HG03135 (cell line): ENCODE results near the gene LRP1B.

Experiments used
- ATAC-seq: cut with Tn5 transposase; IDR thresholded peaks from one replicate; pipeline ENCODE4 v1.9.1; 2021; ENCODE audit warnings: mild to moderate bottlenecking, moderate library complexity; ENCODE audit not compliant: unreplicated experiment

LRP1B gene

DNA sequence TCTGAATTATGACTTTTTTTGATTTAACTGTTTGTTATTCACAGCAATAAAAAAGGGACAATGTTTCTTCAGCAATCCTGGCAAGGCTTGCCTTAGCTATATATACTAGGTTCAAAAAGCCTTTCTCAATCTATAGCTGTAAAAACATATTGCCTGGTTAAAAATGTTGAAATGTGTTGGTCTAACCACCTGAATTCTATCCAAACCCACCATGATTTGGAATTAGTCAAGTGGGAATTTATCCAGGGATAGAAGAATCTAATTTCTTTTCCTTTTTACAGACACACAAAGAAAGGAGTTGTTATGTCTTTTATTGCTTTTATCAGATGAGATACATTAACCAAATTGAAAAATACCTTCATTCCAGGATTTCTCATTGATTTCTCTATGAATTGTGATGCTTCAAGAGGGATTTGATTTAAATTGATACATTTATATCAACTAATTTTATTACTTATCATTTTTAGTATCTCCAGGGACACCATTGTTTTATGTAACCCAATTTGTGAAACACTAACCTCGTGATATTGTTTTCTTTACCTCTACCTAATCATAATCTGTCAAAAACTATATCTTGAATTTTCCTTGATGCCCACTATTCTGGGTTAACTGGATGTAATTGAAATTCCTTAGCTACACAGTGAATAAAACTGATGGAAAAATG, 88.1 kb downstream of the LRP1B start:
- ATAC-seq: no peak

DNA sequence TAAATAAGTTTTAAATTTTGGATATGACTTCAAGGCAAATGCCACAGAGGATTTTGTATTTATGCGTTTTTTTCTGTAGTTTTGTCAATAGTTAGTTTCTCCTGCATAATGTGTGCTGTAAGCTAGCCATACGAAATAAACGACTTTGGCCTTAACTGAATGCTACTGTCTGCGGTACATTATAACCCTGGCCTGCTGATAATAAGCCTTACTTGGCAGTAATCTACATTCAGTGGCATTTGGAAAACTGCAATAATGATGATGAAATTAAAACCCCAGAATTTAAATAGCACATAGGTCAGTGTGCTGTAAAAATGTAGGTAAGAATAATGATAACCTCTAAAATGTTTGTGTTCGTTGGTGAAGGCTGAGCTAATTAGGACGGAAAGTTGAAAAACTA, 88.8 kb downstream of the LRP1B start:
- no peak for ATAC-seq

DNA sequence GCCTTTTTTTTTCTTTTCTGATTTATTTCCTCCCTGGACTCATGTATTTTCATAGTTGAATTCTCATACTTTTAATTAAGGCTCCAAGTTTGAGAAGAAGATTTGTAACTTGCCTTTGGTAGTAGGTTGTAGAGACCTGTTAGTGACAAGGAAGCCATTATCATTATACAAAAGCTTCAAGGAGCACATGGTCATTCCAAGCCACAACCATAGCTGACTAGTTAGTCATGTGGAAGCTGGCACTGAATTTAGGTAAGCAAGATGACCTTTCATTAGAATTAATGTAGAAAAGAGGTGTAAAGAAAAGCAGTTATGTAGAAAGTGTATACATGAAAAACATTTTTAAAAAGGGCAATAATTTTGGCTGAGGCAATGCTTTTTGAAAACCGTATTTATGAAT, 89.7 kb downstream of the LRP1B start:
- no peak for ATAC-seq

DNA sequence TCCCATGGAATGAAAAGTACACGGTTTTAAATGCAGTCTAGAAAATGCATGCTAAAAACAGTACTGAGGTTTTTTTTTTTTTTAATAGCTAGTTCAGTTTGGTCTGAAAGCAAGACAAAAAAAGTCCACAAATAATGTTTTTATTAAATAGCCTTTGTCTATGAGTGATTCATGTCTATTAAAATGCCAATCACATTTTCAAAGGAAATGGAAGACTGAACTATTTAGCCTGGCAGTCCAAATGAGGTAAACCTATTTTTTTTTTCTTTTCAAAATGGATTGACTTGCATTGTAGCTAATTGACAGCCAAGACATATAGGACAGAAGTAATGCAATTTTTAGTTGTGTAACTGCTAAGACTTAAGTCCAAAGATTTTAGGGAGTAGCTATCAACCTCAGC, 90.3 kb downstream of the LRP1B start:
- ATAC-seq: no peak

DNA sequence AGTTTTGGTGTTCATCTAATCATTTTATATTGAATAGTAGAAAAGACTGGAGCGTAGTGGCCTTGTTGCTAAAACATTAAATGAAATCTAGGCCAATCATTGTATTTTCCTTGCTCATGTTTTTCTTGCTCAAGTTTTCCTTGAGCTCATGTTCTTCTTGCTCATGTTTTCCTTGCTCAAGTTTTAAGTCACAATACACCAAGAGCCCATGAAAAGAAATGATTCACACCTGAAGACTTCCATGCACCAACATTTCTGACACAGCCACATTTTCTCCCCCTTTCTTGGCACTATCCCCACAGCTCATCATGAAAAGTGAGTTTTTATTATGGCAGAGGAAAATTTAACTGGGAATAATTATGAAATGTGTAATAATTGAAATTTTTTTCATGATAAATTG, 92.0 kb downstream of the LRP1B start:
- ATAC-seq: no peak

DNA sequence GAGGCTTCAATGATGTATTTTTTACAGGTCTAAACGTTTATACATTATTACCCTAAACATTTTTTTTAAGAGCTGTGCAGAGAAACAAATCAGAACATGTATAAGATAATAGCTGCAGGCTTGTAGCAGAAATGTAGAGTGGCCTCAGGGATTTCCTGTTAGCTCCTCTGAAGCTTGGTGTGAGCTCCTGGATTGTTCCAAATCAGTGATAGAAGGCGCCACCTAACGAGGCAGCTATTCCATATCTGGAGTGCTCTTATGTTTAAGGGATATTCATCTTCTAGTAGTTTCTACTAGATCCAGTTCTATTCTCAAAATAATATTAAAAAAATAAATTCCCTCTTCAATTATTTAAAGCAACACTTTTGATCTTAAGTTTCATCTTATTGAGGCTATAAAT, 93.1 kb downstream of the LRP1B start:
- ATAC-seq: no peak

DNA sequence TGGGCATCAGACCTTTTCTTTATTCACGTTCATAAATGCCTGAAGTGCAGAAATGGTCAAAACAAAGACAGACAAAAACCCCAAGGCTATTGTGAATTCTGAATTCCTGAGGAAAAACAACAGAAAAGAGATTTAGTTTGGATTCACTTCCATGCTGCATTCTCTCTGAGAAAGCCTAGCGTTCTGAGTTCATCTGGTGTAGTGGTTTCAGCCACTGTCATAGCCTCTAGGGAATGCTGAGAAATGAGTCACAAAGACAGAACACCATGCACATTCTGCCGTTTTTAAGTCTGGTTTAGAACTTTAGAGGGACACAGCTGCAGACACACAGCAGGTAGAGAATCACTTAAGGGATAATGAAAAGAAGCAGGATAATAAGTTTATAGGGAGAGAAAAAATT, 93.8 kb downstream of the LRP1B start:
- no peak for ATAC-seq

DNA sequence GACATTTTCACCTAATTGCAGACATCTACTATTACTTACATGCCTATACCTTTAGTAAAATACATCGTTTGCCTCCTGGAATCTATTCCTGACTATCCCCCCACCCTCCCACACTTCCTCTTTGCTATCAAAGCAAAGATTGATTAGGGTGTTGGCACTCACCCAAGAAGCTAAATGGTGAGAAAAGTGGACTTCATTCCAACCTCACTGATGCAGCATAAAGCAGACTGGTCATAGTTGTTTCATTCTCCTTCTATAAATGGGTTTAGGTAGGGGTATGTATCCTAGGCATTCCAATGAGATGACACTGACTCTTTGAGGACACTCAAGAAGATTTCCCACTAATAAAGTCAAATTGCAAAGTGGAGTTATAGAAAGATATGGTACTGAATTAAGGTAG, 97.4 kb downstream of the LRP1B start:
- ATAC-seq: no peak

DNA sequence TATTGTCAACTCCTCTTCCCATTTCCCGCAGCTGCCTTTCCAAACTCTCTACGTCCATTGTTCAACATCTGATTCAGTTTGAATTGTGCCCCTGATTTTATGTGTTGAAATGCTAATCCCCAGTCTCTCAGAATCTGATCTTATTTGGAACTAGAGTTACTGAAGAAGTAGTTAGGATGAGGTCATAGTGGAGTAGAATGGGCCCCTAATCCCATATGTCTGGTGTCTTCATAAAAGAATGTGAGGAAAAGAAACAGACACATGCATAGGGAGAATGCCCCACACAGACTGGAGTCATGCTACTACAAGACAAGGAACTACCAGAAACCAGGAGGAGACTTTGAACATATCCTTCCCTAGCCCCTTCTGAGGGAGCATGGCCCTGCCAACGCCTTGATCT, 99.2 kb downstream of the LRP1B start:
- ATAC-seq: no peak

DNA sequence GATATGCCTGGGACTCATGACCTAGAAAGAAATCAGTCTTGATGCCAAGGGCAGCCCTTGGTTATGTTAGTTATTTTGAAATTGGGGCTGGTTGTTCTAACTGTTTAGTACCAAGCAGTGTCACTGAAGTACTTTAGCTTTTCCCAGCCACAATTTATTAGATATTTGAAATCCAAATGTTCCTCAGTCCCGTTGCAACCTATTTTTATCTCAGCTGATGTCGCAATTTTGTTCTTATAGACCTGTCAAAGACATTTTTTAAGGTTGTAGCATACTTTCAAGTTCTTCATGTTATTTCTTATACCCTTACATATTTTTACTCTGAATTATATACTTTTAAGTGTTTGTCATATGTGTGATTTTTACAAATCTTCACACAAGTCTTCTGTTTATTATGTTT, 100.1 kb downstream of the LRP1B start:
- no peak for ATAC-seq

DNA sequence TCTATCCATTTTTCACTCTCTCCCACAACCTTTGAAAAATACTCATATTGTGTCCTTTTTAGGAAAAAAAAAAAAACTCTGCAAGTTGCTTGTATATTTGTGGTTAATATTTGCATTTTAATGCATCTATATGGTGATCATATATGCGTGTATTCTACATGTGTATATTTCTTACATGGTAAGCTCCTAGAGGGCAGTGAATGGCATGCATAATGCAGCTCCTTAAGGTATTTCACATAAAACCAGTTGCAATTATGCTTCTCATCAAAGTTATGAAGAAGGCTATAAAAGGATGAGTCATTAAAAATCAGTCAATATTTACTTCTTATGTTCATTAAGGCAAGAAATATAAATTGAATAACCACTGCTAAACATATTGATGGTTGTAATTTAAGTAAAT, 100.8 kb downstream of the LRP1B start:
- ATAC-seq: no peak

DNA sequence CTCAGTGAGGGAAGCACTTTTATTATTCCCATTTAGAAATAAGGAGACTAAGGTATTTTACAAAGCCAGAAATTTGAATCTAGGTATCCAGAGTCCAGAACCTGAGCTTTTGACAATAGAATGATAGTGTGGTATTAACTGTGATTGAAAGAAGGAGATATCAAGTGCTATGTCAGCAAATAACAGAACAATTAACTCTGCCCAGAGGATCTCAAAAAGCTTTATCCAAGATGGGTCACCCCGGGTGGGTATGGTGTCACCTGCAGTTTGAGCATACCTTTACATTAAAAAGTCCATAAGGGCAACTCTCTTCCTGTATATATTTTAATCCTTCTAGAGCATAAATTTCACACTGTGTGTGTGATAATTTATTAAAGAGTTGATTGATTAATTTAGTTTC, 105.4 kb downstream of the LRP1B start:
- no peak for ATAC-seq

DNA sequence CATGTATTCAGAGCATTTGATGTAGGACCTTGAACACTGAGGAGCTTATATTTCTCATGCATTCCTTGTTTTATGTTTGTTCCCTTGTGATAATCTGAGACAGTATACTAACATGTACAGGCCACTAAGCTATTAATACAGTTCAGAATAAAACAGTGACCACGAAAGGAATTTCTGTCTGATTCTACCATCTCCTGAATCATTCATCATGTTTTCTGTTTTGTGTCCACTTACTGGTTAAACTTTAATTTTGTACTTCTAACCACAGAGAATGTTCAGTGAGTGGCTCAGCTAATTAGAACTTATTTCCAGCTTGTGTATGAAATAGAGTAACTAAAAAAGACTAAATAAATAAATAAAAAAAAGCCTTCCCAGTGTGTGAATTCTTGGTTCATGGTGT, 110.4 kb downstream of the LRP1B start:
- no peak for ATAC-seq

DNA sequence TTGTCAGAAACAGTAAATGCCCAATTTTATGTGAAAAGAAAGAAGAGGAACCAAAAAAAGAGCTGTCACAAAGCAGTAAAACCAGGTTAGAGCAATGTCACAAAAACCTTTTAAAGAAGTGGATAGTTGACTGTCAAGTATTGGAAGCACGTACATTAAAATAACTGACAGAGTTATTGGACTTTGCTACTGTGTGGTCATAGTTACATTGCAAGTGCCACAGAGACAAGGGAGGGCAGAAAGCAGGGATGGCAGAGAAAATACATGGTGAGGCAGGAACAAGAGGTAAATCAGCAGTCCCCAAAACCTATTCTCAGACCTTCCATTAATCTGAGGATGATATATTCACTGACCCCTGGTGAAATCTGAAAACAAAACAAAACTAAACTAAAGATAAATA, 116.3 kb downstream of the LRP1B start:
- no peak for ATAC-seq

DNA sequence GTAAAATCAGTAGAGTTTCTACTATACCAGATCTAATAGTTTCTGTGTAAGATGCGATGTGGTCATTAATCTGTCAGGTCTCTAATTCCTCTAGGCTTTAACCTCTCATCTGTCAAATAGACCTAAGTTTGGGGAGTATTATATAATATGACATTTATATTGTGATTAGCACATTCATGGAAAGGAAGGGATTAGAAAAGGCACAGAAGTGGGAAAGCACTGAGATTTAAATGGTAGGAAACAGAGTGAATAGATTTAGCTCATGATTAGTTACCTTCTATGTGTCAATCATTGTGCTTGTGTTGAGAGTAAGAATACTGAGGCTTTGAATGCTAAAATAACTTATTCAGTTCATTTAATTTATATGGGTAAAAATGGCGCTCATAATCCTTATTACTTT, 118.0 kb downstream of the LRP1B start:
- ATAC-seq: no peak

DNA sequence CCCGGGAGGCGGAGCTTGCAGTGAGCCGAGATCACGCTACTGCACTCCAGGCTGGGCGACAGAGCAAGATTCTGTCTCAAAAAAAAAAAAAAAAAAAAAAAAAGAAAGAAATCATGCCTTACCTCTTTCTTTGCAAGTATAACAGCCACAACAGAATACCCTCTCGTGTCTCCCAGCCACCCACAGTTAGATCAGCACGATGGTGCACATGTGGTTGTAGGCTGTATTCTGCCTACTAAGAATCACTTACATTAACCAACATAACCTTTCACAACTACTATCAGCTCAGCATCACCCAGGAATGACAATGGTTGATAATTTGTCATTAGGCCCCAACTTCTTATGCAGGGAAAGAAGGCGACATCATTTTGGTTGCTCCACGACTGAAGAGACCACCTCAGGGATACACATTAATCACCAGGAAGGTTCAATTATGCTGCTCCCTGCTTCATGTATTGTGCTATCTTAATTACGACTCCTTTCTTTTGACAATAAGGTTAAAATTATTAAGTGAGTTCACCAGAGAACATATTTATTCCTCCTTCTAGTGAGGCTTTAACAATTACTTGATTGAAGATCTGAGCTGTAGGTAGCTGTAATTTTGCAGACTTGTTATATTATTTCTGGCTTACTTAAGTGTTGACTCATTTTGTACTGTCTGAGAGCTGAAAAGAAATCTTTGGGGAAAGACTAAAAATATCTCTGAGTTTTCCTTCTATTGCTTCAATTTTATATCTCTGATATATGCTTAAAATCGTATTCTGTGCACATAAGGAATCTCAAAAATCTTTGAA, 120.1 kb downstream of the LRP1B start:
- ATAC-seq: no peak

DNA sequence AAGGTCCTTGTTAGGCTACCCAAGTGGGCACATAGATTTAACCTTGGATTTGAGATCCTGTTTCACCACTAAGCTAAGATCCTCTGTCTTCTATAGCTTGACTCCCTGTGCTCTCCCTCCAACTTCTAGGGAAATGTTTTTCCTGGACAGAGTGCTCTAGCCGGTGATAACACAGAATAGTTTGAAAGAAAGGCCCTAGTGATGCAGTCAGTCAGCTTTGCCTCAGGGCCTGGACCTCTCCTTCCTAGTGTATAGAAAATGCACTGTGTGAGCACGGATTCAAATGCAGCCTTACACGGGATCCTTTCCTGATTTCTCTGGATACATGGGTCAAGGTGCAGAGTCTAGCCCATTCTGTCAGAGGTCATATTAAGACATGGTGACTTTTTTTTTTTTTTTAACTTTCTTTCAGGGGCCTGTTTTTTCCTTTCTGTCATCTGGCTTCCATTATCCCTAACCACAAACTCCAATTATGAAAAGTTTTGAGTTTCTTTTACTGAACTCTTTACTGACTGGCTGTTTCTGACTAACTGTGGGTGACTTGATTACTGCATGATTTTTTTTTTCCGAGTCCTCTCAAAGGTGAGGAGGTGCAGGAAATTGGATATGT, 122.6 kb downstream of the LRP1B start:
- ATAC-seq: no peak

DNA sequence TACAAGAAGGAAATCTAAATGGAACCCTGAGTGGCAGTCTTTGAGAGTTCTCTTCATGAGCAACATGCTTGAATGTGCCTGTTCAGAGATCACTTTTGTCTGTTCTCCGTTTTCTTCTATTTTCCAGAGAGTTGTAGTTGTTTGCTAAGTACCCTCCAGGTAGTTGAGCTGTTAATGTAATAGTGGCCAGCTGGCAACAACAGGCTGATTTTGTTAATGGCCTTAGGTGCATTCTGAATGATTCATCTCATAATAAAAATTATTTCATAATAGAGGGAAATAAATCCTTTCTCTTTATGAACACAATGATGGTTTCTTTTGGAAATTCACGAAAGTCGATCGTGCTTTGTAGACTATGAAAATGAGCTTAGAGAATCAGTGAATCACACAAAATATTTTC, 136.8 kb downstream of the LRP1B start:
- no peak for ATAC-seq

DNA sequence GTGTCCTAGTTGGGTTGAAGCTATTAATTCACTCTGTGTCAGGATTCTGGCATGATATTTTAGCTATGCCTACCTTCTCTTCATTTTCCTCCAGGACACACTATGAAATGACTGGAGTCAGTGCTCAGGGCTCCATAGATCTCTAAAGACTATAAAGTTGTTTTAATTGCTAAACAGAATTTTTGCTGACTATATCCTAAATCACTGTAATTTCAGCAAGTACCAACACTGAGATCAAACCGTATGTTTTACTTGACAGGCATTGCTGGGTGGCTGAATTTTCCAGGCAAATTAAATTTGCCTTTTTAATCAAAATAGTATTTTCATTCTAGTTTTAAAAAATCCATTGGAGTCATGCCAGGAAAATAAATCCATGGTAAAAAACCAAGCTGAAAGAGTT, 138.1 kb downstream of the LRP1B start:
- no peak for ATAC-seq

DNA sequence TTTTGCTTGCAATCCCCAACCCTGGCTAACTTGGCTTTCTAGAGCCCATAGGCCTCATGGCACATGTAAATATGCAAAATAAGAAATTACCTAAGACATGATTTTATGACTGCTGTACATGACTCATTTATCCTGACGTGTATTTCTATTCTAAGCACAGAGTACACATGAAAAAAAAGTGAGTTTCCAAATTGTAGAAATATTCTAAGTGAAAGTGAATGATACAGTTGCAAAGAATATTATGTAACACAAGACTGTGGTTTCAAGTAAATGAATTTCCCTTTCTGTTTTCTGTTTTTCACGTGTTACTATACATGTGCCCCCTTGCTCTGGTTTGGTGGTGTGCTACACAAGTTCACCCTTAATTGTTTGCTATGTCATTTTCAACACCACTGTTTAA, 162.4 kb downstream of the LRP1B start:
- ATAC-seq: no peak

DNA sequence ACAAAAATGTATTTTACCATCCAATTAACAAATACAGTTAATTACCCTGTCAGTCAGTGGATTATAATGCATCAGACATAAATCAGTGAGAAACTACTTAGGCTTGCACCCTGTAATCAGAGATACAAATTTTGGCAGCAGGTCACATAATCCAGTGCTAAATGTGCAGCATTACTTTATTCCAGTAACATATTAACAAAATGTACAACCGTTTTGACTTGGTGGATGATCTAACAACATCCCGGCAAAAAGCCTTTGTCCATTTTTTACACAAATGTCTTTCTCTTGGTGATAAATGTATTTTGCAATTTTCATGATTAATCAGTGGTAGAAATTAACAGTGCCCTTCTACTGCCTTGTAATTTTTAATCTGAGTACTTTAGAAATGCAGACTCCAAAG, 162.8 kb downstream of the LRP1B start:
- no peak for ATAC-seq

DNA sequence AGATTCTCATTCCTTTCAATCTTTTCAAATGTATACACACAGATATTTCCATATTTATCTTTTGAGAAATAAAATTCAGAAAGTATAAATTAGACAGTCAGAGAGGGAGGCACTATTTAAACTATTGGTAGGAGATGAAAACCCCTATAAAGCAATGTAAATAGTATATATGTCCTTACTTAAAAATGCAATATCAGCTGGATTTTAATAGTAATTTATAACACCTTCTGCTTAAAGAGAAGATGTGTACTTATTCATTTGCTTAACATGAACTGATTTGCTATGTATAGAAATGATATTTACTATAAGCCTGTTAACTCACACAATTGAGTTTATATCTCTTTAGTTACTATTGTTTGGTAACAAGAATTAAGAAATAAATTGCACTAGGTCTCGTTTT, 163.3 kb downstream of the LRP1B start:
- ATAC-seq: no peak
